OCI-M2 (cell line): ENCODE data around the gene BRF1.
"Not testable (repeated sequence)": the region's sequence is repeated elsewhere in the genome, so short reads cannot be mapped to it uniquely, and the experiment has no call there.

Experiments used
- DNase-seq: peaks from one replicate; lab custom pipeline; 2025; ENCODE audit not compliant: unreplicated experiment; lab: John Stamatoyannopoulos, UW

Gene BRF1, protein sequence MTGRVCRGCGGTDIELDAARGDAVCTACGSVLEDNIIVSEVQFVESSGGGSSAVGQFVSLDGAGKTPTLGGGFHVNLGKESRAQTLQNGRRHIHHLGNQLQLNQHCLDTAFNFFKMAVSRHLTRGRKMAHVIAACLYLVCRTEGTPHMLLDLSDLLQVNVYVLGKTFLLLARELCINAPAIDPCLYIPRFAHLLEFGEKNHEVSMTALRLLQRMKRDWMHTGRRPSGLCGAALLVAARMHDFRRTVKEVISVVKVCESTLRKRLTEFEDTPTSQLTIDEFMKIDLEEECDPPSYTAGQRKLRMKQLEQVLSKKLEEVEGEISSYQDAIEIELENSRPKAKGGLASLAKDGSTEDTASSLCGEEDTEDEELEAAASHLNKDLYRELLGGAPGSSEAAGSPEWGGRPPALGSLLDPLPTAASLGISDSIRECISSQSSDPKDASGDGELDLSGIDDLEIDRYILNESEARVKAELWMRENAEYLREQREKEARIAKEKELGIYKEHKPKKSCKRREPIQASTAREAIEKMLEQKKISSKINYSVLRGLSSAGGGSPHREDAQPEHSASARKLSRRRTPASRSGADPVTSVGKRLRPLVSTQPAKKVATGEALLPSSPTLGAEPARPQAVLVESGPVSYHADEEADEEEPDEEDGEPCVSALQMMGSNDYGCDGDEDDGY

DNA sequence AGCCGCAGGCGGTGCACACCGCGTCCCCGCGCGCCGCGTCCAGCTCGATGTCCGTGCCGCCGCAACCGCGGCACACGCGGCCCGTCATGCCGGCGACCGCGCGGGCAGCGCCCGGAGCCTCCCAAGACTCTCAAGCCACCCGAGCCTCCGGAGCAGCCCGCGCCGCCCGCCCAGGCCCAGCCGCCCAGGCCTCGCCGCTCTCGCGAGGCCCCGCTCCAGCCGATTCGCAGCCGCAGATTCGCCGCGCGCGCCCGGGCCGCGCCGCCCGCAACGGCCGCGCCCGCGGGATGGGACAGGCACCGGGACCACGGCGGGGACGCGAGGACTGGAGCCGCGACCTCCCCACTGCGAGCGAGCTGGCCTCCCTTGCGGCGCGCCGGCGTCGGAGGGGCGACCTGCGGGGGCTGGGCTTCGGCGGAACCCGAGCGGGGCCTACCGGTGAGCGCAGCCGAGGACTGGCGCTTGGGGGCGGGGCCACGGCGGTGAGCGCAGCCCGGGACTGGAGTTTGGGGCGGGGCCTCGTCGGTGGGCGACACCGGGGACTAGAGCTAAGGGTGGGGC lies at the start of gene BRF1:
TSS of gene BRF1 (minus strand) at position 460 of the 561 bp plus-strand sequence. CDS start at position 88, 372 bp downstream.
- DNase-seq: peak; percentile 87

DNA sequence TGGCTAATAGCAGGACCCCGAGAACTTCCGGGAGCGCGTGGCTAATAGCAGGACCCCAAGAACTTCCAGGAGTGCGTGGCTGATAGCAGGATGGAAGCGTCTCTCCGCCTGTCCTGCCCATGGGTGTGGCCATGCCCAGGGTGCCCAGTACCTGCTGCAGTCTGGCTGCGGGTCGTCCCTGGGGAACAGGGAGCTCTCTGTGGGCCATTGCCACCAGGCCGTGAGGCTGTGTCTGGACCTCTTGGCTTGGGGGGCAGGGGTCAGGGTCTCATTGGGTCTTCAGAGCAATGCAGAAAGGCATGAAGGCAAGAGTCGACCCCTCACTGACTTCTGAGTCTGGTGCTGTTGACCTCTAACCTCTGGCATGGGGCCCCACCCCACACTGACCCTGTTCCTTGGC lies 49.2 kb upstream of the BRF1 start:
- DNase-seq: no peak

DNA sequence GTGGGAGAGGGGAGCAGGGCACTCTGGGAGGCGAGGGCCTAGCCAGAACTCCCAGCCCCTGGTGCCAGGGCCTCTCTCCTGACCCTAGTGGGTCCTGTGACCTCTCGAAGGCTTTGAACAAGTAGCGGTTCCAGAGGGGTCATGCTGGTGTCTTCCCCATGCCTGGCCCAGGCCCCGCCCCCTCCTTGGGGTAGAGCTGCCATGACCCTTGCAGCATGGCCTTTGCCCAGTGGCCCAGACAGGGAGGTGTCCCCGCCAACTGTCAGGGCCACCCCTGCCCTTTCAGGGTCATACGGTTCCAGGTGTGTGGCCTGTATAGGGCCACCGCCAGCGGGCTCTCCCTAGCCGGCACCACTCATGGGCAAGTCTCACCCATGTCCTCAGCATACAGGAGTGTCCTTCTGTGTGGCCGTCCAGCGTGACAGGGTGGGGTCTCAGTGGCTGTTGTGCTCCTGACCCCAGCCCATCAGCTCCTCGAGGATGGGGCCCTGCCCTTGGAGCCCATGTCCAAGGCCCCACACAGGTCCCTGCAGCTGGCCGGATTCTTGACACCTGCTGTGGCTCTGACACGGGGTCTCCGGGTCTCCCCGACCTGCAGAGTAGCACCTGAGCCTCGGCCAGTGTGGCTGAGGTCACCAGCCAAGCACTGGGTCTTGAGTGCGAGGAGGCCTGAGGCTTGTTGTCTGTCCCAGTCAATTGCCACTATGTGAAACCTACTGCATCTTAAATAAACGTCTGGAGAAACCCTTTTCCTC lies 48.3 kb upstream of the BRF1 start:
- DNase-seq: no peak

DNA sequence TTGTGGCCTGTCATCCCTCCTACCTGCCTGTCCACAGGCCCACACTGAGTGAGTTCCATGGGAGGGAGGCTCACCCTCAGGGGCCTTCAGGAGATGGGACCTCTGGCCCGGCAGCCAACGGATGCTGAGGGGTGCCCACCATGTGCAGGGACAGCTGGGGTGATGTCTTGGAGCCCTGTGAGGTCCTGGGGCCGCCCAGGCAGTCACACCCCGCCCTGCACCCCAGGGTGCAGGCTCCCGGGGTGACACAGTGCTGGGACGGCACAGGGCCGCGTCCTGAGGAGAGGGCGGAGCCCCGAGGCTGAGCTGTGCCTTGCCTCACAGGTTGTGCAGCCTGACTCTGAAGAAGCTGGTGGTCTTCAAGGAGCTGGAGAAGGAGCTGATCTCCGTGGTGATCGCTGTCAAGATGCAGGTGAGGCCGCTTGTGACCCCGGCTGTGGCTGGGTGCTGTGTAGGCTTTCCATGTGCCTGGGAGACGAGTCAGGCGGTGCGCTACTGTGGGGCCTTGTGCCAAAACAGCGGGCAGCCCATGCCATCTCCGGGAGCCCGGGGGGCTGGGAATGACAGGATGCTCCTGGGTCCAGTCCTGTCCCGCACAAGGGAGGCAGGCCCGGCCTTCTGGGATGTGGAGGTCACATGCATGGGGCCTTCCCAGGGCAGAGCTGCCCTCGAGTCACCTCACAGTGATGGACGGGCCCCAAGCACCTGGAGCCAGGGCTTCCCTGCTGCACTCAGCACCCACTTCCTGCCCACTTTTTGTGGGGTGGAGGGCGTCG lies 47.6 kb upstream of the BRF1 start:
- no peak for DNase-seq

DNA sequence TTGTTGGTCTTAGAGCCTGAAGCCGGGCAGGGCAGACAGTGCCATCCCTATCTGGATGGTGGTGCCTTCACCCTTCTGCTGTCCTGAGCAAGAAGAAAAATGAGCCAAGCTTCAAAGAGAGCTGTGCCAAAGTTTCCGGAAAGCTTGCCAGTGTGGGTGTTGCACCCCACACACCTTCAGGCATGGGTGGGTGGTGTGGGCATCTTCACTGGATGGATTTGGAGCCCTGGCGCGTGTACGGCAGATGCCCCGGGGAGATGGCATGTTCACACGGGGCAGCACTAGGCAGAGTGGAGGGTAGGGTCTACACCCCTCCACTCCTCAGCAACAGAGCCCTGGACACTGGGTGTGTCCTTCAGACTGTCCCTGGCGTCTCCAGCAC lies 46.8 kb upstream of the BRF1 start:
- DNase-seq: no peak

DNA sequence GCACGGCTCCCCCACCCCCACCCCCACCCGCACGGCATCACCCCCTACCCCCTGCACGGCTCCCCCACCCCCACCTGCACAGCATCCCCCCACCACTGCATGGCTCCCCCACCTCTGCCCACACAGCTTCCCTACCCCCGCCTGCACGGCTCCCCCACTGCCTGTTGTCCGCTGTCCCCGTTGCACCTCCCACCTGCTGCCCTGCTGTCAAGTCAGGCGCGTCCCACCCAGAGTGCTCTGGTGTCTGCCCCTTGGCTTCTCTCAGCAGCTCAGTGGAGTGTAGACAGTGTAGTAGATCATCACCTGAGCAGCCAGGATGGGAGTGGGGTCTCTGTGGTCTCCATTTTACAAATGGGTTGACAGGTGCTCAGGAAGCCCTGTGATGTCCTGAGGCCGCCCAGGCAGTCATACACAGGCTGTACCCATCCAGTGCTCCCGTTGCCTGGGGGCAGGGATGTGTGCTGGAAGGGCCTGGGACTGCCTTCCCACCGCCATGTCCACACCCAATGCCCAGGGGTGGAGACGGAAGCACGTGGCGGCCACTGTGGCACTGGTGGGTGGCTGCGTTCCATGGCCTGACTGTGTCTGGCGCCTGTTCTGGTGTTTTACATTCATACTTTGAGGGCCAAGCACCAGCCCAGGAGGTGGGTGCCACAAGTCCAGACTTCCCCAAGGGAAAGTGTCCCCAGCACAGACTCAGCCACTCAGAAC lies 46.2 kb upstream of the BRF1 start:
- no peak for DNase-seq

DNA sequence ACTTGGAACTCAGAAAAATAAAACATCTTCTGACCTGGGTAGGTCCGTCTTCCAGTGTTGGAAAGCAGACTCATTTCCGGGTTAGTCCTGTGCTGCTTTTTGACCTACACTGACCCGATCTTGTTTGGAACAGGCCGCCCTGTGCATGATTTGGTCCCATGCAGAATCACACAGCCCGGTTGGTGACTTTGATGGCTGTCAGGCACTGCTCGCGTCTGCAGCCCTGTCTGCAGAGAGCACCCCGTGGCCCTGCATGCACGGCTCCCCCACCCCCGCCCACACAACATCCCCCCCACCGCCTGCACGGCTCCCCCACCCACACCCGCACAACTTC lies 45.4 kb upstream of the BRF1 start:
- no peak for DNase-seq

DNA sequence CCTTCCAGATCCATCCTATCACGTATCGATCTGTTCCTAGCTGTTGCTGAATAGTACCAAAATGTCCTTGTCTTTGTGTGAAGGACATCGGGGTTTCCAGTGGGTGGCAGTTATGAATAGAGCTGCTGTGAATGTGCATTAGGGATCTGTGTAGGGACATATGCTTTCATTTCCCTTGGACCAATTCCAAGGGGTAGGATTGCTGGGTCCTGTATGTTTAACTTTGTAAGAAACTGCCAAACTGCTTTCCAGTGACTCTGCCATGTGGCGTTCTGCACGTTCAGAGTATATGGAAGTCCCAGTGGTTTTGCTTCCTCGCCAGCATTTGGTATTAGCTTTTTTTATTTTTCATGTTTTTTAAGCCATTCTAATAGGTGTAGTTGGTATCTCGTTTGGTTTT lies 42.4 kb upstream of the BRF1 start:
- no peak for DNase-seq

DNA sequence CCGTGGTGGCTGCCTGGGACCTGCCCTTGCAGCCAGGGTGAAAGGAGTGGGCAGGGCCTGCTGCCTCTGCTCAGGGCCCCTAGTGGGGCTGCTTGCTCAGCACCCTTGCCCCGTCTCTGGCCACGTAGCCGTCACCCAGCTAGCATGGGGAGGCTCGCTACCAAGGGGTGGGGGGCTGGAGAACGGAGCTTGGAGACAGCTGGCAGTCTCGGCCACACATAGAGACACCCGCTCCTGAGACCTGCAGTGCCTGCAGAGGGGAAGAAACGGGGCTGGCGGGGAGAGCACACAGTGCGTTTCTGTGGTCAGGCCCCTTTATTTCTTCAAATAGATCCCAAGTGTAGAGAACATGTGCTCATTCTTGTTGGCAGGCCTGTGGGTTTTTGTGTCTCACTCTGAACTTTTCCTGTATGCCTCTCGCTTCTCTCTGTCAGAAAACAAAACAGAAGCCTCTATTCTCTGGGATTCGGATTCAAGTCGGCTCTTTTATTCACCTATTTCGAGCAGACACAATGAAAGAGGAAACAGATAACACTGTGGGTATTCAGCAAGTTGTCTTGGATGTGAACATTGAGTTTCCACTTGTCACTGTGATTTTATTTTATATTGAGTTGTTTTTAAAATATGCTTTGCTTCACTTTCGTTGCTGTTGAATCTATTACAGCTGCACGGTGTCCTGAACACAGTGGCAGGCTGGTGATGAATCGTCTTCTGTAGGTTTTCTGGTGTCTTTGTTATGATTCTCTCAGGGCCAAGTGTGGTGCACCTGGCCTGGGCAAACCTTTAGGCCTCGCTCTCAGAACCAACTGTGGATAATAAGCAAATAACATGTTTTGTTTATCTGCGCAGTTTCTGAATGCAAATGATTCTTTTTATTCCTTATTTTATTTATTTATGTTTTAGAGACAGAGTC lies 40.3 kb upstream of the BRF1 start:
- DNase-seq: no peak

DNA sequence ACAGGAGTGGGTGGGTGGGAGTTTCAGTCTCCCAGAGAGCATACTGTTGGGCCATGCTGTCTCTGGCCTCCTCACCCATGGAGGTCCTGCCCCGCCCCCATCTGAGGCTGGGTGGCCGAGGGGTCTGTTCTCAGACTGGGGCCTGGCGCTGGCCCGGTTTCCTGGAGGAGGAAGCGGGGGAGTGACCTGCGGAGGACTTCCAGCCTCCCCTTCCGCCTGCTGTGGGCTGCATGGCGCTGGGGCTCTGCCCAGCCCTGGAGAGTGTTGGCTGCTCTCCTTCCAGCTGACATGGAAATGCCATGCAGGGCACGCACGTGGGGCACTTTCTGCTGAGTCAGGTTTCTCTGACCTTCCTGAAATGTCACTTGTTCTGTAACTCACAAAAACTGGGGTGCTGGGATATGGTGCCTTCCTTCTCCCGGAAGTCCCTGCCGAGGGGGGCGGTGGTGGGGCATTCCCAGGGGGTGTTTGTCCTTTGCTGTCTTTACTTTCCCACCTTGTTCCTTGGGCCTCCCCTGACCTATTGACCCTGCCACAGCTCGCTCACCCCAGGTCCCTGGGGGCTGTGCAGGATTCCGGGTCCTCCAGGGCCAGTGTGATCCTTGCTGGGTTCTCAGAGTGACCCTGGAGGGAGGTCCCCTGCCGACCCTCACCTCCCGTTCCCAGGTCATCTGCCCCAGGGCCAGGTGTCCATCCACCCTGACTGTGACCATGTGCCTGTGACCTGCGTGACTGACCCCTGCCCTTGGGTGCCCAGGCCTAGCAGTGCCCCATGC lies 37.4 kb upstream of the BRF1 start:
- DNase-seq: no peak

DNA sequence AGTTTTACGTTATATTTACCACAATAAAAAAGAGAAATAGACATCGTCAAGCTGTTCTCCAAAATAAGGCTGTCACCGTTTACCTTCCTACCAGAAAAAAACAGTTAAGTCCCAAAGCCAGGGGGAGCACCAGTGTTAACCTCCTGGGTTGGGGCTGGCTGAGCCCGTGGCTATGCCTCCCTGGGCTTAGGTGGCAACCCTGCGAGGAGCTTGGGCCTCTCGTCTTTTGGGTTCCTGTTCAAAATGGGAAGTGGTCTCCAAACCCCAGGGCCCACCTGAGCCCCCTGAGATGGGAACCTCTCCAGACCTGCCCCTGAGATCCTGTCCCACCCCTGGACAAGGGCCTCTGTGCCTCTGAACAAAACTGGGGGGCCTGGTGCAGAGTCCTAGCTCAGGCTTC lies 36.6 kb upstream of the BRF1 start:
- DNase-seq: no peak

DNA sequence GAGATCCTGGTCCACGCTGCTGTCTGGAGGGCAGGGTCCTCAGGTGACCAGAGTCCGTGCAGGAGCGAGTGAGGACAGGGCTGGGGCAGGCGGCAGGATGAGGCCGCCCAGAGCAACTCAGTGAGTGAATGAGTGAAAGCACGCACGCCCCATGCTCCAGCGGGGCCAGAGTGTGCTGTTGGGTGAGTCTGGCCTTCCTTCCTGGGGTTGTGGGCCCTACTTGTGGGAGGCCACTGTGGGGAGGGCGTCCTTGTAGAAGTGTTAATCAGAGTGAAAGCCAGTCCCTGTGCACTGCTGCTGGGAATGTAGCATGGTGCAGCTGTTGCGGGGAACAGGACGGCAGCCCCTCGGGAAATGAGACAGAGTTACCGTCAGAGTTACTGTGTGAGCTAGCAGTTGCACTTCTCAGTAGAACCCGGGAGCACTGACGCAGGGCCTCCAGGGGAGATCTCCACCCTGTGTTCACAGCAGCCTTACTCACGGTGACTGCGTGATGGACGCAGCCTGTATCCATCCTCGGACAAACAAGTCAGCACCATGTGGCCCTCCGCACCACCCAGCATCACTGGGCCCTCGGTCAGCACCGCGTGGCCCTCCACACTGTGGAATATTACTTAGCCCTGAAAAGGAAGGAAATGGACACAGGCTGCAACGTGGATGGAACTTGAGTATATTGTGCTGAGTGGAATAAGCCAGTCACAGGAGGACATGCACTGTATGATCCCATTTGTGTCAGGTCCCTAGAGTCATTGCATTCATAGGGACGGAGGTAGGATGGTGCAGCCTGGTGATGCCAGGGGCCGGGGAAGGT lies 35.9 kb upstream of the BRF1 start:
- no peak for DNase-seq

DNA sequence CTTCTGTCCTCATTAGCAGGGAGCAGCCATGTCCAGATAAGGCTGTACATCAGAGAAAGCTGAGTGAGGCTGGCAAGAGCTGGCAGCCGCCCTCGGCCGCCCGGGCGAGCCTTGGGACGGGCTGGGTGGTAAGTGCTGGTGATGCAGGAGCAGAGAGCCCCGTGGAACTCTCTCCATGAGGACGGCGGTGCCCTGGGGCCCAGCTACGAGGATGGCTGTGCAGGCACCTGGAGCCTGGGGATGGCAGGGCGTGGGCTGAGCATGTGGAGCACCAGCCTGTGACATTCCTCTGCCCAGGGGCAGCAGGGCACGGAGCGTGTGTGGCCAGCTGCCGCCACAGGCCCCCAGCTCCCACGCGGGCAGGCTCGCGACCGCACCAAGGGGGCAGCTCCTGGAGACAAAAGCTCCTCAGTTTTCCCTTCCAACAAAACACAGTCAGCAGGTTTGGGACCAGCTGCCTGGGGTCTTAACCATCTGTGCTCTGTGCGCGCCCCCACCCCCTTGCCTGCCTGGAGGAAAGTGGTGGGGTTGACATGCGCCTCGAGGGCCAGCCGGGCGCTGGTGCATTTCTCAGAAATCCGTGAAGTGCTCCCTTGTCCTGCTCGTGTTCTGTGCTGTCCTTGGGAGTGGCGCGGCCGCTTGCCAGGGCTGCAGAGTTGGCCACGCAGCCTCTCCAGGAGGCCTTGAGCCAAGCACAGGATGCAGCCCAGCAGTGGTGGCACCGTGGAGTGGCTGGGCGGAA lies 35.1 kb upstream of the BRF1 start:
- no peak for DNase-seq

DNA sequence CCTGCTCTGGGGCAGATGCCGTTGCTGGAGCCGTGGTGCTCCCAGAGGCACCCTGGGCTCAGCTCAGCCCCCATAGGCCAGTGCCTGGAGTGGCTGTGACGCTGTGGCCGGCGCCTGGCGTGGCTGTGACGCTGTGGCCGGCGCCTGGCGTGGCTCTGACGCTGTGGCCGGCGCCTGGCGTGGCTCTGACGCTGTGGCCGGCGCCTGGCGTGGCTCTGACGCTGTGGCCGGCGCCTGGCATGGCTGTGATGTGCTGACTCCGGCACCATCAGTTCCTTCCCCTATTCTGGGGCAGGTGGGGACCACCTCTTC lies 34.4 kb upstream of the BRF1 start:
- not testable (repeated sequence) for DNase-seq

DNA sequence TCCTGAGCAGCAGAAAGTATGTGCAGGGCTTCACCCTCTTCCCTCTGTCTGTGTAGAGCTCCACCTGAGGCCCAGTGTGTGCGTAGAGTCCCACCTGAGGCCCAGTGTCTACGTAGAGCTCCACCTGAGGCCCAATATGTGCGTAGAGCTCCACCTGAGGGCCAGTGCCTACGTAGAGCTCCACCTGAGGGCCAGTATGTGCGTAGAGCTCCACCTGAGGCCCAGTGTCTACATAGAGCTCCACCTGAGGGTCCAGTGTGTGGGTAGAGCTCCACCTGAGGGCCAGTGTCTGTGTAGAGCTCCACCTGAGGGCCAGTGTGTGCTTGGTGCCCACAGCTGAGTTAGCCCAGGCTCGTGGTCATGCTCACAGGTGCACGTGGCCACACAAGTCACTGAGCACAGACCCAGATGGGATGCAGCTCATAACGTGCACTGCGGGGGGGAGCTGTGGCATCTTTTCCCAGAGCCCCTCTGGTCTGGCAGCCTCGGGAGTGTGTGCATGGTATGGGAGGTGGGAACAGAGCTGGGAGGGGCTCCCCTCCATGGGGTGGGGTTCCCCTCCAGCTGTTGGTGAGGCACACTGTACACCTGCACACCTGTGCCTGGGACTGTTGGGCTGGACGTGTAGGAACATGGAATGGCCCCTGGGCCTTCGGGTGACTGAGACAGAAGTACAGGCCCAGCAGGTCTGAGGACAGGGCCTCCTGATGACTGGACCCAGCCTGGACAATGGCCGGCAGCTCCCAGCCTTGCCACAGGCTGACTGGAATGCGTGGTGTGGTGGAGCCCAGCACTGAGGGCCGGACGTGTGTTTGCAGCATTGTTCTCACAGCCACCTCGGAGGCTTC lies 33.8 kb upstream of the BRF1 start:
- no peak for DNase-seq

DNA sequence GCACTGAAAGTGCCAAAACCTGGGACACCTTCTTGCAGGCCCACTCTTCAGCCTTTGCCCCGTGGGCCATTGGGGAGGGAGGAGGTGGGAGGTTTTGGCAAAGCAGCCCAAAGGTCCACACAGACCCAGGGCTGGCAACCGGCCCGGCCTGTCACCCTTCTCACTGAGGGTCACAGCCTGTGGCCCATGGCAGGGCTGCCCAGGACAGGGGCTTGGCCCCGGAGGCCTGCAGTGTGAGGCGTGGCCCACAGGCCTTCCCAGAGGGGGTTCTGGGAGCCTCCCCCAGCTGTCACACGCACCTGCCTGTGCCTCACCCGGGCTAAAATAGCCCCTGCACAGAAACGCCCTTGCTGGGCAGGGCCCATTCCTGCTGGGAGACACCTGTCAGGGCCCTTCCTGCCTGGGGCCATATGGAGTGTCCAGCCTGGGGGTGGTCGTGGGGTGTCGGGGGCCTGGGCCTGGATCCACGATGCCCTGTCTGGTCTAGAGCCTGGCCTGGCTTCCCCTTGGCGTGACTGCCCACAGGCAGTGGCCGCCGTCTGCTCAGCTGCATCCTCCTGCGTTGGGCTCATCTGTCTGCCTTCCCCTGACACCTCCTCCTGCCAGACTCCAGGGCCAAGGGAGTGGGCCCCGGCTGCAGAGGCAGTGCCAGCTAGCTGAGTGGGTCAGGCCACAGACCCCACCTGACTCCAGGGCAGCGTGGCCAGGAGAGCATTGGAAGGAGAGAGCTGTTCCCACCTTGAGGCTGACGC lies 33.0 kb upstream of the BRF1 start:
- no peak for DNase-seq
